Thyroid gland (tissue), 4 donors: ENCODE data around the gene NOM1. TPM values are rescaled to one million over a fixed set of nuclear protein-coding genes. Genes with fewer than 3 reads are reported as not detected.
"Not testable (repeated sequence)": the region's sequence is repeated elsewhere in the genome, so short reads cannot be mapped to it uniquely, and the experiment has no call there.

Experiments used
- DNase-seq, 2 donors: peaks; one replicate each; pipeline ENCODE4 v3.0.0-alpha.2; 2019
- H3K27ac ChIP-seq, 3 donors: fragments of 200-600 bp; sonication (generic); 1 replicate in 2 of 3; 2 replicates in 1 of 3; pipeline ENCODE4 v1.5.1; 2016 to 2019; ENCODE audit warnings: mild to moderate bottlenecking in 1 of 3, moderate library complexity in 1 of 3
- H3K27me3 ChIP-seq: fragments of 200-600 bp; sonication (generic); one replicate; pipeline ENCODE4 v1.5.1; 2019
- H3K36me3 ChIP-seq, 2 donors: fragments of 200-600 bp; sonication (generic); one replicate each; pipeline ENCODE4 v1.5.1; 2016 to 2019
- H3K4me1 ChIP-seq, 2 donors: fragments of 200-600 bp; sonication (generic); one replicate each; pipeline ENCODE4 v1.5.1; 2017 to 2019
- H3K4me3 ChIP-seq, 3 donors: fragments of 200-600 bp; sonication (generic); replicated peaks in 1 of 3; 1 replicate in 2 of 3; 2 replicates in 1 of 3; pipeline ENCODE4 v1.5.1; 2016; ENCODE audit warnings: mild to moderate bottlenecking in 1 of 3
- H3K9me3 ChIP-seq: fragments of 200-600 bp; sonication (generic); one replicate; pipeline ENCODE4 v1.5.1; 2017
- CTCF ChIP-seq, 6 experiments: fragments of 200-600 bp in 3 of 6; fragments of 450-650 bp in 3 of 6; sonication (generic) in 3 of 6; IDR thresholded peaks; one replicate each; pipeline ENCODE4 v1.5.1; 2016 to 2019; ENCODE audit warnings: antibody characterized with exemption in 6 of 6, mild to moderate bottlenecking in 2 of 6, inconsistent platforms in 1 of 6, moderate library complexity in 1 of 6
- POLR2A ChIP-seq, 2 donors: fragments of 450-650 bp; IDR thresholded peaks; one replicate each; pipeline ENCODE4 v1.6.1; 2017; ENCODE audit warnings: antibody characterized with exemption in 2 of 2, mild to moderate bottlenecking in 2 of 2, moderate library complexity in 1 of 2
- WGBS, 2 donors: methylation state at CpG; one replicate each; pipeline ENCODE4 v1.1.5; 2017; 5-methylcytosine and 5-hydroxymethylcytosine counted together
- intact Hi-C: fragments of 100-400 bp; cut with DNase I; formaldehyde crosslinking; loops from one replicate; pipeline ENCODE4 v1.15.1; 2023
- total RNA-seq, 4 donors: library from RNA; depleted of rRNA; stranded (reverse); fragments of >200 nt; gene quantifications; one replicate each; pipeline ENCODE4 v1.2.3, GENCODE V29; 2016

Gene NOM1
- total RNA-seq, 4 donors from 2014 or later = 11.2 to 25.7 (median 16.8) TPM

GRCh38 chr7:156927571-156928405 is 21.7 kb upstream of the NOM1 start:
- H3K36me3 ChIP-seq = no peaks in the 10 kb centered on the region
- no peak for TF ChIP-seq POLR2A (IDR thresholded peaks at IDR 0.05)
- no peak for TF ChIP-seq CTCF (IDR thresholded peaks at IDR 0.05)
- no peaks in the 10 kb centered on the region for H3K27me3 ChIP-seq
- WGBS, 2 donors = 69 to 70% methylated on average over 17 of the region's 17 CpGs
- H3K27ac ChIP-seq = no peak overlapping the region
- no peak overlapping the region for H3K4me3 ChIP-seq
- intact Hi-C loops = no loop called here
- no peaks in the 10 kb centered on the region for H3K4me1 ChIP-seq
- H3K9me3 ChIP-seq = no peaks in the 10 kb centered on the region
- DNase-seq = no peak

GRCh38 chr7:156928406-156928747 is 21.1 kb upstream of the NOM1 start:
- H3K27ac ChIP-seq = no peak overlapping the region
- H3K36me3 ChIP-seq = no peaks in the 10 kb centered on the region
- DNase-seq = no peak
- H3K4me3 ChIP-seq = no peak overlapping the region
- no peaks in the 10 kb centered on the region for H3K9me3 ChIP-seq
- intact Hi-C loops = no loop called here
- 21 to 32% methylated on average over 5 of the region's 5 CpGs for WGBS, 2 donors
- H3K4me1 ChIP-seq = no peaks in the 10 kb centered on the region
- TF ChIP-seq CTCF (IDR thresholded peaks at IDR 0.05) = no peak
- no peaks in the 10 kb centered on the region for H3K27me3 ChIP-seq

GRCh38 chr7:156929789-156930539 is 19.5 kb upstream of the NOM1 start:
- 65 to 80% methylated on average over 16 of the region's 16 CpGs for WGBS, 2 donors
- no peak for DNase-seq
- Histone ChIP-seq H3K9me3 (no peaks in the 10 kb centered on the region), H3K27me3 (no peaks in the 10 kb centered on the region), H3K4me1 (no peaks in the 10 kb centered on the region), H3K36me3 (no peaks in the 10 kb centered on the region), H3K27ac (no peak overlapping the region), H3K4me3 (no peak overlapping the region)
- intact Hi-C loops = no loop called here
- TF ChIP-seq CTCF (IDR thresholded peaks at IDR 0.05) = no peak
- TF ChIP-seq POLR2A (IDR thresholded peaks at IDR 0.05) = no peak

GRCh38 chr7:156932006-156932405 is 17.5 kb upstream of the NOM1 start:
- WGBS, 2 donors = 30 to 36% methylated on average over 7 of the region's 7 CpGs
- DNase-seq = no peak
- Histone ChIP-seq H3K27ac (no peak overlapping the region), H3K27me3 (no peaks in the 10 kb centered on the region), H3K36me3 (no peaks in the 10 kb centered on the region), H3K4me1 (no peaks in the 10 kb centered on the region), H3K4me3 (no peak overlapping the region), H3K9me3 (no peaks in the 10 kb centered on the region)
- intact Hi-C loops = no loop called here
- TF ChIP-seq POLR2A (IDR thresholded peaks at IDR 0.05) = no peak
- no peak for TF ChIP-seq CTCF (IDR thresholded peaks at IDR 0.05)

GRCh38 chr7:156935250-156935649 is 14.3 kb upstream of the NOM1 start:
- H3K27me3 ChIP-seq = no peaks in the 10 kb centered on the region
- H3K4me3 ChIP-seq = no peak overlapping the region
- H3K9me3 ChIP-seq = no peaks in the 10 kb centered on the region
- no peaks in the 10 kb centered on the region for H3K4me1 ChIP-seq
- H3K36me3 ChIP-seq = no peaks in the 10 kb centered on the region
- H3K27ac ChIP-seq = no peak overlapping the region
- DNase-seq = no peak
- TF ChIP-seq POLR2A (IDR thresholded peaks at IDR 0.05) (no peak), CTCF (IDR thresholded peaks at IDR 0.05) (no peak)
- intact Hi-C loops = no loop called here
- WGBS, 2 donors = 82 to 83% methylated on average over 7 of the region's 7 CpGs

- H3K27me3 ChIP-seq, H3K9me3 ChIP-seq, H3K27ac ChIP-seq, H3K4me1 ChIP-seq, H3K4me3 ChIP-seq, intact Hi-C loops, H3K36me3 ChIP-seq, DNase-seq: not testable (repeated sequence)
- WGBS, 2 donors = 93 to 95% methylated on average over 3 of the region's 3 CpGs
Observed at GRCh38 chr7:156936766-156937165, 12.7 kb upstream of the NOM1 start.
